Stimulated activated CD8-positive, alpha-beta memory T cell treated with anti-CD3 and anti-CD28 coated beads, Interleukin-7, amount 100 ng/mL, for 1 hour (primary cell): ENCODE measurements around the gene SRCAP.
"Not testable (repeated sequence)": the region's sequence is repeated elsewhere in the genome, so short reads cannot be mapped to it uniquely, and the experiment has no call there.

Source experiments
- DNase-seq, 2 donors: peaks; one replicate each; pipeline ENCODE4 v3.0.0-alpha.2; 2020; ENCODE audit warnings: low read depth in 2 of 2

The SRCAP gene

DNA sequence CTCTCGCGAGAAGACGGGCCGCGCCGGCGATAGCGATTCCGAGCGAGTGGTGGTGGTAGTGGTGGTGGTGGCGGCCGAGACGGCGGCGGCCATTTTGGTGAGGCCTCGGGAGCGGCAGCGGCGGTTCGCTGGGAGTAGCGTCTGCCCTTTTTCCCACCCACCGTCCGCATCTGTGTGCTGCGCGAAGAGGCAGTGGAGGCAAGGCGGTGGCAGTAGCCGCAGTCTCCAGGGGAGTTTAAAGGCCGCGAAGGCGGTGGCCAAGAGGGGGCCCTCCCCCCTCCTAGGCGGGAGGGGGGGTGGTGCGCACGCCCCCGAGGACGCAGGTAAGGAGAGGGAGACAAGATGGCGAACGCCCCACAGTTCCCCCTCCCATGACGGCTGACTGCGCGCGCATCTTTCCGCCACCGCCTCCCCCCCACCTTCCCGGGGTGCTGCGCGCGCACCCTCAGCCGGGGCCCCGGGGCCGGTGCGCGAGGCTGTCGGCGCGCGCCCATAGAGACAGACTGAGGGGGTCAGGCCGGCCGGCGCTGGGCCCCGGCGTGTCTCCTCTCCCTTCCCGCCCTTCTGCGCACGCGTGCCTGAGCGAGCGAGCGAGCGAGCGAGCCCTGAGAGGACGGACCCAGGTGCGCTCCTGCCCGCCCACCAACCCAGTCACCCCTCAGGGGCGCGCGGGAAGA is 694 bp upstream of the SRCAP start:
- peak; percentile 98 to 99 for DNase-seq

DNA sequence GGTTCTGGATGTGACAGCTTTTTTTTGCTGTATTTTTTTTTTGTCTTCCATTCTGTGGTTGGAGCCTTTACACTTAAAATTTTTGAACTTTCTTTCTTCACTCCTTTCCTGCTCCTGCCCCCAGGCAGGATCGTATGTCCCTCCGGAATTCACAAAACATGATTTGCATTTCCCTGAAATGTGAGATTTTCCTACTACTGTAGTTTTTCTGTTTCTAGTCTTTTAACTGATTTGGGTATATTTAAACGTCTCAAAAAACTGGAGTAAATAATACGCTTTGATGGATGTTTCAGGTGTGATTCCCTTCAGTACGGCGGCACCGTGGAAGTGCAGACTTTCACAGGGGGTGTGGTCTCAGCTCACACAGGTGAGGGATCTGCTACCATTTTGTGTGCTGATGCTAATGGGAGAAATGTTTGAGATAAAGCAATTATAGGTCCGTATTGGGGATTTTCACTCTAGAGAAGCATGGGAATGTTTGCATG is 686 bp downstream of the SRCAP start:
- no peak for DNase-seq

DNA sequence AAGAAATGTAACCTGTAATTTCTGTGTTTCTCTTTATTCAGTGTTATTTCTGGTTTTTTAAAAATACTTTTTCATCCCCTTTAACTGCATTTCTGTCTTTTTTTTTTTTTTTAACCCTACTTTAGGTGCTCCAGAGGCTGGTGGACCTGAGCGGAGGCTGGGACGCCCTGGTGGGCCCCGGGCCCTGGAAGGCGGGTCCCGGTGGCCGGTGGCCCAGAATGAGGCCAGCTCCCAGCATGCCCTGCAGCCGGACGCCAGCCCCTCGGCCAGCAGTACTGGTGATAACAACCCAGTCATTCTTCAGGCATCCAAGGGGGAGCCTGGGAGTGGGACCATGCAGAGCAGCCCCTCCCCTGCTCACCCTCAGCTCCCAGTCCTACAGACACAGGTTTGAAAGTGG is 1.5 kb downstream of the SRCAP start:
- DNase-seq, result no peak

DNA sequence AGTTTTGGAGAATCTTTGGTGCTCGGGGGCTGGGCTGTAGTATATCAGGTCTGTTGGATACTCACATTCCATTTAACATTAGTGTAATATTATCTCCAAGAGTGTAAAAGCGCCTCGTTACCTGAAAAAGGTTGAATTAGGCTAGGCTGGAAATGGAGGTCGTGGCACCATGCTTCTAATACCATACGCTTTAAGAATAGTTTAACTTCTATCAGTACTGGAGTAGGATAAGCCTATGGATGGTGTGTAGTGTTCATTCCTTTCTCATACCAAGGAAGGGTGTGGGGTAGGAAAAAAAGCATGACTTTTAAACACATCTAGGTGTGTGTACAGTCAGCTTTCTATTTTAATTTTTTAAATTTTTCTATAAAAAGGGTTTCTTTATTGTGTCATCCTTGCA is 2.0 kb downstream of the SRCAP start:
- DNase-seq, result no peak

DNA sequence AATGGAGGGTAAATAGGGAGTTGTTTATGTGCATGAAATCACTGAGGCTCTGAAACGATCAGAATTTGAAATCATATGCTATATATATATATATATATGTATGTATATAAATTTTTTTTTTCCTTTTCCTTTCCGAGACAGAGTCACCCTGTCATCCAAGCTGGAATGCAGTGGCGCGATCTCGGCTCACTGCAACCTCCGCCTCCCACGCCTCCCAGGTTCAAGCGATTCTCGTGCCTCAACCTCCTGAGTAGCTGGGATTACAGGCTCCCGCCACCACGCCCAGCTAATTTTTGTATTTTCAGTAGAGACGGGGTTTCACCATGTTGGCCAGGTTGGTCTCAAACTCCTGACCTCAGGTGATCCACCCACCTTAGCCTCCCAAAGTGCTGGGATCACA is 4.1 kb downstream of the SRCAP start:
- DNase-seq, result not testable (repeated sequence)

DNA sequence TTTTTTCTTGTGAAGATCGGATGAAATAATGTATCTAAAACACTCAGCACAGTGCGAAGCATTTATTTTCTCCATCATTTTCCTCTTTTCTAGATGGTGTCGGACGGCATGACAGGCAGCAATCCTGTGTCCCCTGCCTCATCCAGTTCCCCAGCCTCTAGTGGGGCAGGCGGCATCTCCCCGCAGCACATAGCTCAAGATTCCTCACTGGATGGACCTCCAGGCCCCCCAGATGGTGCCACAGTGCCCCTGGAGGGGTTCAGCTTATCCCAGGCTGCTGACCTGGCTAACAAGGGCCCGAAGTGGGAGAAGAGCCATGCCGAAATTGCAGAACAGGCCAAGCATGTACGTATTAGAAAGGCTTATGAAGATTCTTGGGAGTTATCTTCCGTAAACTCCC is 5.0 kb downstream of the SRCAP start:
- DNase-seq, result no peak

DNA sequence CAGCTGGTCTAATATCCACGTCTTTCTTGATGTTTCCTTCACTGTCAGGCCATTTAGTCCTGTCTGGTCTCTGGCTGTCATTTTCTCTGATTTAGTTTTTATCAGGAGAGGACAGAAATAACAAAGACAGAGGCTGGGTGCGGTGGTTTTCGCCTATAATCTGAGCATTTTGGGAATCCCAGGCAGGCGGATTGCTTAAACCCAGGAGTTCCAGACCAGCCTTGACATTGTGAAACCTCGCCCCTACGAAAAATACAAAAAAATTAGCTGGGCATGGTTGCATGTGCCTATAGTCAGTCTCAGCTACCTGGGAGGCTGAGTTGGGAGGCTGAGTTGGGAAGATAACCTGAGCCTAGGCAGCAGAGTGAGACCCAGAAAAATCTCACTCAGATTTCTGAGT is 7.1 kb downstream of the SRCAP start:
- no peak for DNase-seq

DNA sequence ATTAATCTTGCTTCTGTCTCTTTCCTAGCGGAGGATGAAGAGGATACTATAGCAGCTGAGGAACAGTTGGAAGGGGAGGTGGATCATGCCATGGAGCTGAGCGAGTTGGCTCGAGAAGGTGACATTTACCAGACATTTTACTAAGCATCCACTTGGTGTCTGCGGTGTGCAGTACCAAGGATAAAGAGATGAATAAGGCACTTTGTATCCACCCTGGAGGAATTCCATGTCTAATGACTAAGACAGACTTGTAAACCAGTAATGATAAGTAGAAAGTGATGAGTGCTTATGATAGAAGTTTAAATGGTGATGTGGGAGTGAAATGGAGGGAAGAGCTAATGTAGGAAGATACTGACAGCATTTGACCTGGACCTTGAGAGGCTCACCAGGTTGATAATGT is 12.0 kb downstream of the SRCAP start:
- DNase-seq, result no peak

DNA sequence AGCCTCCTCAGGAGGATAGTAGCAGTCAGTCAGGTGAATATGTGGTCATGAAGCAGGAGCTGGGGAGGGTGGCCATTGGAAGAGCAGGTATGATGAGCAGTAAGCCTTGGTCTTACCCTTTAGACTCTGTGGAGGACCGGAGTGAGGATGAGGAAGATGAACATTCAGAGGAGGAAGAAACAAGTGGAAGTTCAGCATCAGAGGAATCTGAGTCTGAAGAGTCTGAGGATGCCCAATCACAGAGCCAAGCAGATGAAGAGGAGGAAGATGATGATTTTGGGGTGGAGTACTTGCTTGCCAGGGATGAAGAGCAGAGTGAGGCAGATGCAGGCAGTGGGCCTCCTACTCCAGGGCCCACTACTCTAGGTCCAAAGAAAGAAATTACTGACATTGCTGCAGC is 12.7 kb downstream of the SRCAP start:
- no peak for DNase-seq

DNA sequence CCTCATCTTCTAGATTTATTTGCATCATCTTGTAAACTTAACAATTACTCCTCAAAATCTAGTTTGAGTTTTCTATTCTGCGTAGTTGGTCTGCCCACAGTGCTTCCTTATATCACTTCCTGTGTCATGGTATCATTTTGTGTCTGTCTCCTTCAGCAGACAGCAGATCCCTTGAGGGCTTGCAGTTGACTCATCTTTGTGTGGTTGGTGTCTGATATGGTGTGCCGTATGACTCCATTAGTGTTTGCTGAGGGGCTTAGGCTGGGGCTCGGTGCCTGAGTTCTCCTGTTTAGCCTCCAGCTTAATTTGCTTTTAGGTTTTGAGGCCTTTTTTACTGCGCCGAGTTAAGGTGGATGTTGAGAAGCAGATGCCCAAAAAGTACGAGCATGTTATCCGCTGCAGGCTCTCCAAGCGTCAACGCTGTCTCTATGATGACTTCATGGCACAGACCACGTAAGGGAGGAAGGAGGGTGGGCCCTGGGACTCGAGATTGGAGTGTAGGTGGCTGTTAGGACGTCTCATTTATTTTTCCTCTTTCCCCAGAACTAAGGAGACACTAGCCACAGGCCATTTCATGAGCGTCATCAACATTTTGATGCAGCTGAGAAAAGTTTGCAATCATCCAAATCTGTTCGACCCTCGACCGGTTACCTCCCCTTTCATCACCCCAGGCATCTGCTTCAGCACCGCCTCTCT is 16.9 kb downstream of the SRCAP start:
- DNase-seq, result peak; percentile 3 to 18

DNA sequence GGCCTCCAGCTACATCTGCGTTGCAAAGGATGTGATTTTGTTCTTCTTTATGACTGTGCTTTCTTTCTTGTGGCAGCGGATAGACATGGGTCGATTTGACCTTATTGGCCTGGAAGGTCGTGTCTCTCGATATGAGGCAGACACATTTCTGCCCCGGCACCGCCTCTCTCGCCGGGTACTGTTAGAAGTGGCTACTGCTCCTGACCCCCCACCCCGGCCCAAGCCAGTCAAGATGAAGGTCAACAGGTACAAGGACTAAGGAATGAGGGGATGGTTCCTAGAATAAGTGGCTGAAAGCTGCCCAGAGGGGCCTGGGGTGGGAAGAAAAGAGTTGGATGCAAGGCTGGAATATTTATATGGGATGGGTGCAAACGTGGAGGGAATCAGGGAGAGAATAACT is 21.1 kb downstream of the SRCAP start:
- no peak for DNase-seq

DNA sequence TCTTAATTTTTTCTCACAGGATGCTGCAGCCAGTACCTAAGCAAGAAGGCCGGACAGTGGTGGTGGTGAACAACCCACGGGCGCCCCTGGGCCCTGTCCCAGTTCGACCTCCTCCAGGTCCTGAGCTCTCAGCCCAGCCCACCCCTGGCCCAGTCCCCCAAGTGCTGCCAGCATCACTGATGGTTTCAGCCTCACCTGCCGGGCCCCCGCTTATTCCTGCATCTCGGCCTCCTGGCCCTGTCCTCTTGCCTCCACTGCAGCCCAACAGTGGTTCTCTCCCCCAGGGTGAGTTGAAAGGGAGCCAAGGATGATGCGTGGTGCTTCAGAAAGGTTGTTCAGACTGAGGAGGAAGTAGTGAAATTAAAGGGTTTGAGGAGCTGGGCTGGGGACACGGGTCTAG is 21.7 kb downstream of the SRCAP start:
- no peak for DNase-seq

DNA sequence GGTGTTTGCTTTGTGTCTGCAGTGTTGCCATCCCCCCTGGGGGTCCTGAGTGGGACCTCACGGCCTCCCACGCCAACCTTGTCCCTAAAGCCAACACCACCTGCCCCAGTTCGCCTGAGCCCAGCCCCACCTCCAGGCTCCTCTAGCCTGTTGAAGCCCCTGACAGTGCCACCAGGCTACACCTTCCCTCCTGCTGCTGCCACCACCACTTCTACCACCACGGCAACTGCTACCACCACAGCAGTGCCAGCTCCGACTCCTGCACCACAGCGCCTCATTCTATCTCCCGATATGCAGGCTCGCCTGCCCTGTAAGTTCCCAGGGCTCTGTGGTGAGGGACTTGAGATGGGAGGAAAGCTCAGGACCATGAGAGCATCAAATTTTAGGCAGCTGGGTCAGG is 22.2 kb downstream of the SRCAP start:
- no peak for DNase-seq

DNA sequence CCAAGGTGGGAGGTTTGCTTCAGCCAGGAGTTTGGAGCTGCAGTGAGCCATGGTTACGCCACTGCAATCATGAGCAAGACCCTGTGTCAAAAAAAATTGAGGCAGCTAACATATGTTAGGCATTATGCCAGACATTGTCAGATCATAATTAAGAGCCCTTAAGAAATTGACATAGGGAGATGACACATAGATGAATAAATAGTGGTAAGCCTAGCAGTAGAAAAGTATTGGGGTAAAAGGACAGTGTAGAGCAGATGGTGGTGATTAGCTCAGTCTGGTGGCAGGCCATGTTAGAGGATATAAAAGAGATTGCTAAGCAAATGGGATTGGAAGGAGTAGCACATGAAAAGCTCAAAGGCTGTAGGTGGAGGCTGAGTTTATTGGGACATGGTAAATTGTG is 22.6 kb downstream of the SRCAP start:
- no peak for DNase-seq

DNA sequence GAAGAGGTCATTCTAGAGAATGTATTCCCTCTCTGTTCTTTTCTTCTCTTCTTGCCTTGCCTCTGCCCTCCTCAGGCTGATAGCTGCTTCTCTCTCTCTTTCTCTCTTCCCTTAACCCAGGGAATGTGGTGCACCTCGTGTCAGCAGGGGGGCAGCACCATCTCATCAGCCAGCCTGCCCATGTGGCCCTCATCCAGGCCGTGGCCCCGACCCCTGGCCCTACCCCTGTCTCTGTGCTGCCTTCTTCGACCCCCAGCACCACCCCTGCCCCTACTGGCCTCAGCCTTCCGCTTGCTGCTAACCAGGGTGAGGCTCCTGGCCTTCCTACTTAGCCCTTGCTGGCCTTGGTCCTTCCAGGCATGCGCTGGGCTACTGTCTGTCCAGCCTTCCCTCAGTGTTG is 23.5 kb downstream of the SRCAP start:
- DNase-seq, result no peak

DNA sequence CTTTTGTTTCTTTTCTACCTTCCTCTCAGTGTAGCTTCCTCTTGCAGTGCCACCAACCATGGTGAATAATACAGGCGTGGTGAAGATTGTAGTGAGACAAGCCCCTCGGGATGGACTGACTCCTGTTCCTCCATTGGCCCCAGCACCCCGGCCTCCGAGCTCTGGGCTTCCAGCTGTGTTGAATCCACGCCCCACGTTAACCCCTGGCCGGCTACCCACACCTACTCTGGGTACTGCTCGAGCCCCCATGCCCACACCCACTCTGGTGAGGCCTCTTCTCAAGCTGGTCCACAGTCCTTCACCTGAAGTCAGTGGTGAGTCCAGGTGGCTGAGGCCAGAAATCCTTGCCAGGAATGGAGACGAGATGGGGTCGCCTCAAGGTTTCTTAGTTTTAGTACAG is 23.9 kb downstream of the SRCAP start:
- DNase-seq, result no peak

DNA sequence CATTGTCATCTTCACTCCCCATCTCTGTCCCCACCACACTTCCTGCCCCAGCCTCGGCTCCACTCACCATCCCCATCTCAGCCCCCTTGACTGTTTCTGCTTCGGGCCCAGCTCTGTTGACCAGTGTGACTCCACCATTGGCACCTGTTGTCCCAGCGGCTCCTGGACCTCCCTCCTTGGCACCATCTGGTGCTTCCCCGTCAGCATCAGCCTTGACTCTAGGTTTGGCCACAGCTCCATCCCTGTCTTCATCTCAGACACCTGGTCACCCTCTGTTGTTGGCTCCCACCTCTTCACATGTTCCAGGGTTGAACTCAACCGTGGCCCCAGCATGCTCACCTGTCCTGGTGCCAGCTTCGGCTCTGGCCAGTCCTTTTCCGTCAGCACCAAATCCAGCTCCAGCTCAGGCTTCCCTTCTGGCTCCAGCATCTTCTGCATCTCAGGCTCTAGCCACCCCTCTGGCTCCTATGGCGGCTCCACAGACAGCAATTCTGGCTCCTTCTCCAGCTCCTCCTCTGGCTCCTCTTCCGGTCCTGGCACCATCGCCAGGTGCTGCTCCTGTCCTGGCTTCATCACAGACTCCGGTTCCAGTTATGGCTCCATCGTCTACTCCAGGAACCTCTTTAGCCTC is 24.9 kb downstream of the SRCAP start:
- no peak for DNase-seq

DNA sequence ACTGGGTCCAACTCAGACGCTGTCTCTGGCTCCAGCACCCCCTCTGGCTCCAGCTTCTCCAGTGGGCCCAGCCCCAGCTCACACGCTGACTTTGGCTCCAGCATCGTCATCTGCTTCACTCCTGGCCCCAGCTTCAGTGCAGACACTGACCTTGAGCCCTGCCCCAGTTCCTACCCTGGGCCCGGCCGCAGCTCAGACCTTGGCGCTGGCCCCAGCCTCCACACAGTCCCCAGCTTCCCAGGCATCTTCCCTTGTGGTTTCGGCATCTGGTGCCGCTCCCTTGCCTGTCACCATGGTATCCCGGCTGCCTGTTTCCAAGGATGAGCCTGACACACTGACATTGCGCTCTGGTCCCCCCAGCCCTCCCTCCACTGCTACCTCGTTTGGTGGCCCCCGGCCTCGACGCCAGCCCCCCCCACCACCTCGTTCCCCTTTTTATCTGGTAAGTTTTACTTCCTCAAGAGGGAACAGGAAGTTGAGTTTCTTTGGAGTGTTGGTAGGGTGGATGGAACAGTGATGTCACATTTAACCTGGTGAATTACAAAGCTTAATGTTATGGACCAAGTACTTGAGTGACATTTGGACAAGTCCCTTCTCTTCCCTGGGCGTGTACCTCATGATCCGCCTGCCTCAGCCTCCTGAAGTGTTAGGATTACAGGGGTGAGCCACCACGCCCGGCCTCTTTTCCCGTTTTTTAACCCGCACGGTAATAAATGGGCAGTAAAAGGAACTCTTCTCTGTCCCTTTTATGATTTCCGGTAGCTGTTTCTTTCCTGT is 25.9 kb downstream of the SRCAP start:
- DNase-seq, result no peak

DNA sequence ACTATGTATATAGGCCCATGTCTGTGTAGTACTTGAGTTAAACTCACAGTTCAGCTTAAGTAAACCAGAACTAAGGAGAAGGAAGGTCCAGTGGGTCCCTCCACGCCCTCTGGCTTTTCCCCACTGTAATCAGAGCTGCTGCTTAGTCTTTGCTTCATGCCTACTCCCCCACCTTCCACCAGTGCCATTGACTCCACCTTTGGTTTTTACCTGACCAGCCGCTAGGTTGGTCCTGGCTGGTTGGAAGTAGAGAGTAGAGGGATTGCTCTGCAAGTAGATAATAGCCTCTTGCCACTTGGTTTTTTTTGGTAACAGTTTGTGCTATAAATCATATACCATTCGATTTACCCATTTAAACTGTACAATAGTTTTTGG is 26.4 kb downstream of the SRCAP start:
- no peak for DNase-seq

DNA sequence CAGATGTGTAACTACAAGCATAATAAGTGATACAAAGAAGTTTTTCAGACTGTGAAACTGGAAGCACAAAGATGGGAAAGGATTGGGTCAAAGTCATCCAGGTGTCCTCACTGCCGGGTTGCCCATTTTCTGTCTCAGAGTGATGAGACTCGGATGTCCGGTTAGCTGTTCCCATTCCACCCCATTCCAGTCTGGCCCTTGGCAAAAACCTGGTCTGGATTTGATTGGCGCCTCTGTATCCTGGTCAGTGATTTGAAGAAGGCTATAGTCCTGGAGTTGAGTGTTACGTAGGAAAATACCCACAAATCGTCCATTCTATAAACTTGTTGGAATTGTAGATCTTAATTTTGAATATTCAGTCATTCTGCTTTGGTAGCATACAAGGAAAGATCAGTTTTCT is 29.4 kb downstream of the SRCAP start:
- no peak for DNase-seq

DNA sequence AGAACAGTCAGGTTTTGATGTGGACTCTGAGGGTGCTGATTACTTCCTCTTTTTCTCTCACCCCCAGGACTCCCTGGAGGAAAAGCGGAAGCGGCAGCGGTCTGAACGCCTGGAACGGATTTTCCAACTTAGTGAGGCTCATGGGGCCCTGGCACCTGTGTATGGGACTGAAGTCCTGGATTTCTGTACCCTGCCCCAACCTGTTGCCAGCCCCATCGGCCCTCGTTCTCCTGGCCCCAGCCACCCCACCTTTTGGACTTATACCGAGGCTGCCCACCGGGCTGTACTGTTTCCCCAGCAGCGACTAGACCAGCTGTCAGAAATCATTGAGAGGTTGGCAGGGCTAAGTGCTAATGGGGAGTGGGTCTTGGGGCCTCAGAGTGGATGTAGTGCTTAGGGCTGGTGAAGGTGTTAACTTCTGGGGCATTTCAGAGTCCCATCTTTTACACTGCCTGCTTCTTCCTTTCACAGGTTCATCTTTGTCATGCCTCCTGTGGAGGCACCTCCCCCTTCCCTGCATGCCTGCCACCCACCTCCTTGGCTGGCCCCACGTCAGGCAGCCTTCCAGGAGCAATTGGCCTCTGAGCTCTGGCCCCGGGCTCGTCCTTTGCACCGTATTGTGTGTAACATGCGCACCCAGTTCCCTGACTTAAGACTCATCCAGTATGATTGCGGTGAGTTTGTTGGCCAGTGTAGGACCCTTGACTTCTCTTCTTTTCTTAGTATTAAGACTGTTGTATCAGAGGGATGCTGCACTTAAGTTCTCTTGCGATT is 30.1 kb downstream of the SRCAP start:
- no peak for DNase-seq

DNA sequence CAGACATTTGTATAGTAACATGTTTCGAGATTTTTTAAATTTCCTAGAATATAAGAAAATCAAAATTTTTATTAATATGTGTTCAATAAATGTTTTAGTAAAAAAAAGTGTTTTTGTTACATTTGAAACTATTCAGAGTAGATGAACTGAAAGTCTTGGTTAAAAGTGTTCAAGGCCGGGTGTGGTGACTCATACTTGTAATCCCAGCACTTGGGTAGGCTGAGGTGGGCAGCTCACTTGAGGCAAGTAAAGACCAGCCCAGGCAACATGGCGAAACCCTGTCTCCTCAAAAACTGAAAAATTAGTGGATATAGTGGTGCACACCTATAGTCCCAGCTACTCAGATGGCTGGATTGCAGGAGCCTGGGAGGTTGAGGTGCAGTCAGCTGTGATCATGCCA is 32.4 kb downstream of the SRCAP start:
- no peak for DNase-seq
